A549 (cell line): Measurements from ENCODE around the gene OR6C76.

Experiments
- ATOH8 ChIP-seq: fragments of 250-450 bp; sonication (Bioruptor Pico); IDR thresholded peaks from 2 replicates; pipeline ENCODE4 v1.5.0; 2020; ENCODE audit warnings: low read depth, mild to moderate bottlenecking, moderate library complexity
- CHD4 ChIP-seq: fragments of 200-600 bp; sonication (generic); IDR thresholded peaks from 2 replicates; pipeline ENCODE4 v1.6.1; 2016; ENCODE audit warnings: antibody characterized with exemption, mild to moderate bottlenecking, borderline replicate concordance
- CTCF ChIP-seq: fragments of >200 bp; sonication (Bioruptor Twin); formaldehyde crosslinking; IDR thresholded peaks from 3 replicates; pipeline ENCODE4 v1.5.1; 2016
- HMGXB4 ChIP-seq: fragments of 250-450 bp; sonication (Bioruptor Pico); IDR thresholded peaks from 2 replicates; pipeline ENCODE4 v1.5.0; 2021; ENCODE audit warnings: mild to moderate bottlenecking, moderate library complexity, borderline replicate concordance
- JUN ChIP-seq, 2 experiments: fragments of >200 bp; sonication (Bioruptor Twin); formaldehyde crosslinking; IDR thresholded peaks; 2 replicates in 1 of 2; 3 replicates in 1 of 2; pipeline ENCODE4 v1.6.1; 2016 to 2017
- KDM1A ChIP-seq: fragments of 200-600 bp; sonication (generic); IDR thresholded peaks from 2 replicates; pipeline ENCODE4 v1.6.1; 2016; ENCODE audit warnings: low read depth, mild to moderate bottlenecking
- MAX ChIP-seq: IDR thresholded peaks from 2 replicates; pipeline ENCODE4 v1.6.1; 2012
- USF2 ChIP-seq: fragments of 450-650 bp; IDR thresholded peaks from 2 replicates; pipeline ENCODE4 v1.6.1; 2014; ENCODE audit warnings: antibody characterized with exemption

GRCh38 chr12:55407866-55408265 lies 18.2 kb upstream of the OR6C76 start:
- TF ChIP-seq CHD4 (no peak), HMGXB4 (CRISPR knock-in tag) (no peak), CTCF (no peak), JUN (IDR thresholded peaks at IDR 0.05) (no peak), USF2 (no peak), ATOH8 (CRISPR knock-in tag) (no peak), MAX (no peak), KDM1A (no peak)
